ENCODE results near the gene ATOH7. TPM values are rescaled to one million over a fixed set of nuclear protein-coding genes. Genes with fewer than 3 reads are reported as not detected.
"Not testable (repeated sequence)": the region's sequence is repeated elsewhere in the genome, so short reads cannot be mapped to it uniquely, and the experiment has no call there.

Gene ATOH7
- total RNA-seq (2022) (0.21 and 0.54 TPM in 2 replicates), Bru-seq, nascent RNA (percentile 47 among the genes with signal in this experiment), BruChase-seq, experiment 1, labeled RNA remaining after a 2-hour chase (percentile 31 among the genes with signal in this experiment), BruChase-seq, experiment 2, labeled RNA remaining after a 6-hour chase (percentile 46 among the genes with signal in this experiment)
- long read RNA-seq, partial matches to known transcripts, result 0 of 4 reads
- long read RNA-seq, other reads (novel, unspliced or antisense), result 0 of 4 reads

DNA sequence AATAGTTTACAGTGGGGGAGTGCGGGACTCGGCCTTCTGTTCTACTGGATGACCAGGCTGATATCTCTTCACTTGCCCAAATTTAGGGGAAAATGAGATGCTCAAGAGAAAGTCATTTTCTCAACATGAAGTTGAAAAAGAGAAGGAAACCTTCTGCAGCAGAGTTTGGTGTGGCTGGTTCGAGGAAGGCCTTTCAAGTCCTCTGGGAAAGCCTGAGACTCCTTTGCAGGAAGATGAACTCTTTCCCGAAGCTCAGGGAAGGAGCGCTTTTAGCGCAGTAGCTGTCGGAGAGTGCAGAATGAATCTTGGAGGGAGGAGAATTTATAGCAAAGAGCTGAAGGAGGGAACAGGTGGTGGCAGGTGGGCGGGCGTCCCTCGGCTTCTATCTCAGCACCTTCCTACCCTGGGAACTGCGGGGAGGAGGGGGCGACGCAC, at the start of gene ATOH7:
Gene ATOH7 (minus strand): TSS at position 297 of the 435 bp plus-strand sequence. CDS start 436 bp downstream, outside the sequence.
- POLR2A ChIA-PET, result interaction anchor here (0.5 to 1.9 kb wide), 4 partner anchors 19 to 158 kb away, joined by 3 to 37 read pairs (median 4); partner anchors contain the start of genes HNRNPH3 and PBLD
- no TSS peak for BruUV-seq (replicated peaks)
- Mint-ChIP-seq H3K27me3 (ENCODE audit: insufficient read depth, unreplicated experiment) (peaks cover 5% of the 10 kb centered on the region), H3K4me3 (ENCODE audit: unreplicated experiment) (peak within 1 kb of the TSS; percentile 87), H3K27ac (ENCODE audit: unreplicated experiment) (peak within 1 kb of the TSS; percentile 72), H3K4me1 (ENCODE audit: low read depth, unreplicated experiment) (peaks cover 7% of the 10 kb centered on the region), H3K9me3 (ENCODE audit: unreplicated experiment) (no peaks in the 10 kb centered on the region), H3K36me3 (ENCODE audit: insufficient read depth, unreplicated experiment) (no peaks in the 10 kb centered on the region)
- TF ChIP-seq, protein P1, sequence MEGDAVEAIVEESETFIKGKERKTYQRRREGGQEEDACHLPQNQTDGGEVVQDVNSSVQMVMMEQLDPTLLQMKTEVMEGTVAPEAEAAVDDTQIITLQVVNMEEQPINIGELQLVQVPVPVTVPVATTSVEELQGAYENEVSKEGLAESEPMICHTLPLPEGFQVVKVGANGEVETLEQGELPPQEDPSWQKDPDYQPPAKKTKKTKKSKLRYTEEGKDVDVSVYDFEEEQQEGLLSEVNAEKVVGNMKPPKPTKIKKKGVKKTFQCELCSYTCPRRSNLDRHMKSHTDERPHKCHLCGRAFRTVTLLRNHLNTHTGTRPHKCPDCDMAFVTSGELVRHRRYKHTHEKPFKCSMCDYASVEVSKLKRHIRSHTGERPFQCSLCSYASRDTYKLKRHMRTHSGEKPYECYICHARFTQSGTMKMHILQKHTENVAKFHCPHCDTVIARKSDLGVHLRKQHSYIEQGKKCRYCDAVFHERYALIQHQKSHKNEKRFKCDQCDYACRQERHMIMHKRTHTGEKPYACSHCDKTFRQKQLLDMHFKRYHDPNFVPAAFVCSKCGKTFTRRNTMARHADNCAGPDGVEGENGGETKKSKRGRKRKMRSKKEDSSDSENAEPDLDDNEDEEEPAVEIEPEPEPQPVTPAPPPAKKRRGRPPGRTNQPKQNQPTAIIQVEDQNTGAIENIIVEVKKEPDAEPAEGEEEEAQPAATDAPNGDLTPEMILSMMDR (IDR thresholded peaks at IDR 0.05; ENCODE audit: insufficient read depth in 1 of 2, low read depth in 1 of 2, low read length in 1 of 2, severe bottlenecking in 1 of 2, unreplicated experiment in 1 of 2), result no peak
- CTCF ChIA-PET, result interaction anchor here (1.1 to 2.3 kb wide), 3 partner anchors 19 to 117 kb away, joined by 3 to 31 read pairs (median 5); no protein-coding TSS in a partner anchor
- no peaks in the 10 kb centered on the region for H3K27me3 ChIP-seq (replicated peaks; ENCODE audit: control insufficient read depth, insufficient read depth, low read length)
- intact Hi-C loops (cut with micrococcal nuclease; ENCODE audit: unreplicated experiment), result loop anchor here (1.0 to 5.0 kb wide), 2 partner anchors 70 to 99 kb away; no protein-coding TSS in a partner anchor
- no peaks in the 10 kb centered on the region for H3K36me3 ChIP-seq (ENCODE audit: control insufficient read depth, insufficient read depth, low read length)
- H3K4me1 ChIP-seq, result 0 out of 2 replicates have a peak, but pooled peaks cover 5% of the 10 kb centered on the region
- no peak for DNase-seq
- H3K4me3 ChIP-seq (ENCODE audit: low read depth, low read length), result peak within 1 kb of the TSS; percentile 86
- no peaks in the 10 kb centered on the region for H3K9me3 ChIP-seq

DNA sequence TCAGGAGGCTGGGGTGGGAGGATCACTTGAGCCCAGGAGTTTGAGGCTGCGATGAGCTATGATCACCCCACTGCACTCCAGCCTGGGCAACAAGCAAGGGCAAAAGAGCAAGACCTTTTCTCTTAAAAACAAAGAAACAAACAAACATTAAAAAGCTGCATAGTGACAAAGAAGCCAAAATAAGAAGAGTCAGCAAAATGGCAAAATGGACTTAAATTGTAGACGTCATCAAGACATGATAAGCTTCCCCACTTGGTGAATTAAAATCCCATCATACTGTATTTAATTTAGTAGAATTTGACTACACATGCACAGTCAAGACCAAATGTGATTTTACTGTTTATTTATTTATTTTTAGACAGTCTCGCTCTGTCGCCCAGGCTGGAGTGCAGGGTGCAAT, 48.8 kb upstream of the ATOH7 start:
- no peak overlapping the region for H3K27ac Mint-ChIP-seq (ENCODE audit: unreplicated experiment)
- H3K9me3 Mint-ChIP-seq (ENCODE audit: unreplicated experiment), result peaks cover 30% of the 10 kb centered on the region
- ChIA-PET POLR2A (no interaction called here), CTCF (no interaction called here)
- intact Hi-C loops (cut with micrococcal nuclease; ENCODE audit: unreplicated experiment), result no loop called here
- TF ChIP-seq, protein P1 (IDR thresholded peaks at IDR 0.05; ENCODE audit: insufficient read depth in 1 of 2, low read depth in 1 of 2, low read length in 1 of 2, severe bottlenecking in 1 of 2, unreplicated experiment in 1 of 2), result no peak
- no peak for DNase-seq
- H3K4me3 ChIP-seq (ENCODE audit: low read depth, low read length), result no peak overlapping the region
- no peaks in the 10 kb centered on the region for H3K4me1 Mint-ChIP-seq (ENCODE audit: low read depth, unreplicated experiment)
- H3K9me3 ChIP-seq, result peaks cover 31% of the 10 kb centered on the region
- peaks cover 12% of the 10 kb centered on the region for H3K36me3 Mint-ChIP-seq (ENCODE audit: insufficient read depth, unreplicated experiment)
- no peaks in the 10 kb centered on the region for H3K27me3 ChIP-seq (replicated peaks; ENCODE audit: control insufficient read depth, insufficient read depth, low read length)
- no peak overlapping the region for H3K4me3 Mint-ChIP-seq (ENCODE audit: unreplicated experiment)
- BruUV-seq (replicated peaks), result no TSS peak
- H3K27me3 Mint-ChIP-seq (ENCODE audit: insufficient read depth, unreplicated experiment), result no peaks in the 10 kb centered on the region
- no peaks in the 10 kb centered on the region for H3K36me3 ChIP-seq (ENCODE audit: control insufficient read depth, insufficient read depth, low read length)
- no peaks in the 10 kb centered on the region for H3K4me1 ChIP-seq

DNA sequence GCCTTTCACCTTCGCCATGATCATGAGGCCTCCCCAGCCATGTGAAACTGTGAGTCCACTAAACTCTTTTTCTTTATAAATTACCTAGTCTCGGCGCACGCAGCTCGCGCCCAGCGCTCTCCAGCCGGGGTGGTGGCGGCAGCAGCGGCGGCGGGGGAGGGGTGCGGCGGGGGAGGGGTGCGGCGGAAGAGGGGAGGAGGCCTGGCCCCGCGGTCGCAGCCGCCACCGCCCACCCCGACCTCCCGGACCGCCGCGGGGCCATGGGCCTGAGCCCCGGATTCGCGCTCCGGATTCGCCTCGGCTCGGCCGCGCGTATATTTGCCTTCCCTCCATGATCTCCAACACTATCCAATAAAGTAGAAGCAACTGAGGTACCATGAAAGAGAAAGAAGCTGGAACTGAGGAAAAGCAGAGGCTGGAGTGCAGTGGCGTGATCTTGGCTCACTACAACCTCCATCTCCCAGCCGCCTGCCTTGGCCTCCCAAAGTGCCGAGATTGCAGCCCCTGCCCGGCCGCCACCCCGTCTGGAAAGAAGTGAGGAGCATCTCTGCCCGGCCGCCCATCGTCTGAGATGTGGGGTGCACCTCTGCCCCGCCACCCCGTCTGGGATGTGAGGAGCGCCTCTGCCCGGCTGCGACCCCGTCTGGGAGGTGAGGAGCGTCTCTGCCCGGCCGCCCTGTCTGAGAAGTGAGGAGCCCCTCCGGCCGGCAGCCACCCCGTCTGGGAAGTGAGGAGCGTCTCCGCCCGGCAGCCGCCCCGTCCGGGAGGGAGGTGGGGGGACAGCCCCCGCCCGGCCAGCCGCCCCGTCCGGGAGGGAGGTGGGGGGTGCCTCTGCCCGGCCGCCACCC, 47.2 kb upstream of the ATOH7 start:
- H3K4me1 ChIP-seq; H3K4me3 Mint-ChIP-seq (ENCODE audit: unreplicated experiment); DNase-seq; H3K36me3 ChIP-seq (ENCODE audit: control insufficient read depth, insufficient read depth, low read length); H3K4me1 Mint-ChIP-seq (ENCODE audit: low read depth, unreplicated experiment); intact Hi-C loops (cut with micrococcal nuclease; ENCODE audit: unreplicated experiment); H3K27ac Mint-ChIP-seq (ENCODE audit: unreplicated experiment); H3K4me3 ChIP-seq (ENCODE audit: low read depth, low read length); POLR2A ChIA-PET; CTCF ChIA-PET; BruUV-seq (replicated peaks); H3K27me3 ChIP-seq (replicated peaks; ENCODE audit: control insufficient read depth, insufficient read depth, low read length); H3K27me3 Mint-ChIP-seq (ENCODE audit: insufficient read depth, unreplicated experiment): not testable (repeated sequence)
- peaks cover 31% of the 10 kb centered on the region for H3K9me3 ChIP-seq
- H3K9me3 Mint-ChIP-seq (ENCODE audit: unreplicated experiment), result peaks cover 30% of the 10 kb centered on the region
- H3K36me3 Mint-ChIP-seq (ENCODE audit: insufficient read depth, unreplicated experiment), result peaks cover 12% of the 10 kb centered on the region

DNA sequence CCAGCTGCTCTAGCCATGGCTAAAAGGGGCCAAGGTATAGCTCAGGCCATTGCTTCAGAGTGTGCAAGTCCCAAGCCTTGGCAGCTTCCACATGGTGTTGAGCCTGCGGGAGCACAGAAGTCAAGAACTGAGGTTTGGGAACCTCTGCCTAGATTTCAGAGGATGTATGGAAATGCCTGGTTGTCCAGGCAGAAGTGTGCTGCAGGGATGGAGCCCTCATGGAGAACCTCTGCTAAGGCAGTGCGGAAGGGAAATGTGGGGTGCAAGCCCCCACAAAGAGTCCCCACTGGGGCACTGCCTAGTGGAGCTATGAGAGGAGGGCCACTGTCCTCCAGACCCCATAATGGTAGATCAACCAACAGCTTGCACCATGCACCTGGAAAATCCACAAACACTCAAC, 45.9 kb upstream of the ATOH7 start:
- Mint-ChIP-seq H3K9me3 (ENCODE audit: unreplicated experiment) (peaks cover 30% of the 10 kb centered on the region), H3K36me3 (ENCODE audit: insufficient read depth, unreplicated experiment) (peaks cover 12% of the 10 kb centered on the region)
- BruUV-seq (replicated peaks); H3K27me3 Mint-ChIP-seq (ENCODE audit: insufficient read depth, unreplicated experiment); H3K4me1 Mint-ChIP-seq (ENCODE audit: low read depth, unreplicated experiment); H3K27me3 ChIP-seq (replicated peaks; ENCODE audit: control insufficient read depth, insufficient read depth, low read length); H3K4me3 ChIP-seq (ENCODE audit: low read depth, low read length); DNase-seq; intact Hi-C loops (cut with micrococcal nuclease; ENCODE audit: unreplicated experiment); CTCF ChIA-PET; H3K27ac Mint-ChIP-seq (ENCODE audit: unreplicated experiment); H3K4me3 Mint-ChIP-seq (ENCODE audit: unreplicated experiment); H3K4me1 ChIP-seq; POLR2A ChIA-PET; H3K36me3 ChIP-seq (ENCODE audit: control insufficient read depth, insufficient read depth, low read length): not testable (repeated sequence)
- H3K9me3 ChIP-seq, result peaks cover 31% of the 10 kb centered on the region
